ENCODE measurements around the gene LRRC26. TPM values are rescaled to one million over a fixed set of nuclear protein-coding genes. Genes with fewer than 3 reads are reported as not detected.

The LRRC26 gene
- total and polyA plus RNA-seq, 2 donors (not counting 3 experiments of a cell fraction or from before 2014, with no cell fraction given), result 0.08 TPM; not detected in 1

- no peak overlapping the region for H3K9ac ChIP-seq (replicated peaks; ENCODE audit: extremely low read depth, insufficient read depth, low read length)
- no peaks in the 10 kb centered on the region for H4K20me1 ChIP-seq (replicated peaks; ENCODE audit: control insufficient read depth, extremely low read depth, insufficient read depth, low read length)
- intact Hi-C loops (cut with micrococcal nuclease), result no loop called here
- no peak overlapping the region for H3K4me2 ChIP-seq (ENCODE audit: insufficient read depth, low read length)
- DNase-seq (ENCODE audit: low read depth, low spot score), result no peak
- no peaks in the 10 kb centered on the region for H3K79me2 ChIP-seq (ENCODE audit: control insufficient read depth, insufficient read depth, low read length)
- H3K4me3 ChIP-seq (replicated peaks in 1 of 3; ENCODE audit: insufficient read depth in 1 of 3, low read depth in 1 of 3, low read length in 3 of 3), result no peak overlapping the region
- H3K36me3 ChIP-seq (ENCODE audit: control insufficient read depth in 2 of 2, extremely low read depth in 1 of 2, insufficient read depth in 2 of 2, low read length in 2 of 2), result no peaks in the 10 kb centered on the region
- no peak for TF ChIP-seq FOS (IDR thresholded peaks at IDR 0.05; ENCODE audit: borderline replicate concordance, insufficient read depth, low read length)
- no peak for TF ChIP-seq POLR2AphosphoS5 (IDR thresholded peaks at IDR 0.05; ENCODE audit: insufficient read depth, low read depth, low read length)
- TF ChIP-seq MAX (IDR thresholded peaks at IDR 0.05; ENCODE audit: insufficient read depth, insufficient read length), result no peak
- TF ChIP-seq POLR2A (IDR thresholded peaks at IDR 0.05; ENCODE audit: low read depth, low read length), result no peak
- no peak for TF ChIP-seq GATA2 (IDR thresholded peaks at IDR 0.05; ENCODE audit: insufficient read depth, insufficient read length, low read depth, low read length)
- TF ChIP-seq EZH2 (IDR thresholded peaks at IDR 0.05; ENCODE audit: borderline replicate concordance, low read depth, low read length, severe bottlenecking), result no peak
- TF ChIP-seq, protein P1, sequence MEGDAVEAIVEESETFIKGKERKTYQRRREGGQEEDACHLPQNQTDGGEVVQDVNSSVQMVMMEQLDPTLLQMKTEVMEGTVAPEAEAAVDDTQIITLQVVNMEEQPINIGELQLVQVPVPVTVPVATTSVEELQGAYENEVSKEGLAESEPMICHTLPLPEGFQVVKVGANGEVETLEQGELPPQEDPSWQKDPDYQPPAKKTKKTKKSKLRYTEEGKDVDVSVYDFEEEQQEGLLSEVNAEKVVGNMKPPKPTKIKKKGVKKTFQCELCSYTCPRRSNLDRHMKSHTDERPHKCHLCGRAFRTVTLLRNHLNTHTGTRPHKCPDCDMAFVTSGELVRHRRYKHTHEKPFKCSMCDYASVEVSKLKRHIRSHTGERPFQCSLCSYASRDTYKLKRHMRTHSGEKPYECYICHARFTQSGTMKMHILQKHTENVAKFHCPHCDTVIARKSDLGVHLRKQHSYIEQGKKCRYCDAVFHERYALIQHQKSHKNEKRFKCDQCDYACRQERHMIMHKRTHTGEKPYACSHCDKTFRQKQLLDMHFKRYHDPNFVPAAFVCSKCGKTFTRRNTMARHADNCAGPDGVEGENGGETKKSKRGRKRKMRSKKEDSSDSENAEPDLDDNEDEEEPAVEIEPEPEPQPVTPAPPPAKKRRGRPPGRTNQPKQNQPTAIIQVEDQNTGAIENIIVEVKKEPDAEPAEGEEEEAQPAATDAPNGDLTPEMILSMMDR (IDR thresholded peaks at IDR 0.05; ENCODE audit: extremely low read depth in 1 of 2, insufficient read depth in 1 of 2, low read depth in 1 of 2, low read length in 2 of 2), result no peak
- no peak for TF ChIP-seq MYC (IDR thresholded peaks at IDR 0.05; ENCODE audit: low read depth, low read length)
- no peak for TF ChIP-seq JUN (IDR thresholded peaks at IDR 0.05; ENCODE audit: borderline replicate concordance, insufficient read depth, insufficient read length, low read depth)
- H2AFZ ChIP-seq (ENCODE audit: low read depth, low read length), result no peak overlapping the region
- H3K9me3 ChIP-seq (replicated peaks; ENCODE audit: control insufficient read depth, insufficient read depth, low read length), result no peaks in the 10 kb centered on the region
- H3K27ac ChIP-seq (ENCODE audit: insufficient read depth, low read depth, low read length), result no peak overlapping the region
- no TSS peak for BruUV-seq (replicated peaks)
- CTCF ChIA-PET, result interaction anchor here (1.8 kb wide), 1 partner anchor 18 kb away, joined by 5 read pairs; no protein-coding TSS in a partner anchor
- no peak for FAIRE-seq
- POLR2A ChIA-PET, result no interaction called here
- dilution Hi-C loops (cut with MboI; ENCODE audit: extremely low pct_ligation_motif_present, low sequenced_read_pairs), result no loop called here
- H3K4me1 ChIP-seq (ENCODE audit: control insufficient read depth, extremely low read depth, insufficient read depth, low read length), result peaks cover 3% of the 10 kb centered on the region
- no peaks in the 10 kb centered on the region for H3K9me1 ChIP-seq (replicated peaks; ENCODE audit: control insufficient read depth, extremely low read depth, insufficient read depth, low read length)
- H3K27me3 ChIP-seq (ENCODE audit: control insufficient read depth in 2 of 2, insufficient read depth in 2 of 2, low read length in 2 of 2), result peaks cover 12 to 24% of the 10 kb centered on the region in 2 experiments
Measured at GRCh38 chr9:137158625-137159024, 11.2 kb downstream of the LRRC26 start.

Data from endothelial cell of umbilical vein (primary cell).